GM06990 (cell line): Measurements from ENCODE around the gene TERT.

Experiments used
- DNase-seq: peaks from one replicate; pipeline ENCODE4 v3.0.0-alpha.2; 2011; ENCODE audit not compliant: insufficient read length; ENCODE audit errors: extremely low read depth
- H3K27me3 ChIP-seq: replicated peaks from 2 replicates; pipeline ENCODE4 v1.6.0; 2011; ENCODE audit warnings: low read length; ENCODE audit not compliant: control insufficient read depth, insufficient read depth
- H3K36me3 ChIP-seq: 2 replicates; pipeline ENCODE4 v1.5.1; 2011; ENCODE audit warnings: low read length; ENCODE audit not compliant: control insufficient read depth, insufficient read depth
- H3K4me3 ChIP-seq: replicated peaks from 2 replicates; pipeline ENCODE4 v1.5.1; 2011; ENCODE audit warnings: low read depth, mild to moderate bottlenecking, control low read depth, low read length
- CTCF ChIP-seq: IDR thresholded peaks from 2 replicates; pipeline ENCODE4 v1.5.1; 2011; ENCODE audit warnings: low read length, control low read depth, mild to moderate bottlenecking, inconsistent platforms; ENCODE audit not compliant: insufficient read depth, poor library complexity, severe bottlenecking

Gene TERT

GRCh38 chr5:1219098-1219767 lies 75.6 kb downstream of the TERT start:
- Histone ChIP-seq H3K27me3 (no peaks in the 10 kb centered on the region), H3K4me3 (no peak overlapping the region), H3K36me3 (no peaks in the 10 kb centered on the region)
- TF ChIP-seq CTCF: no peak
- no peak for DNase-seq

GRCh38 chr5:1218351-1219080 lies 76.4 kb downstream of the TERT start:
- H3K27me3 ChIP-seq: no peaks in the 10 kb centered on the region
- H3K4me3 ChIP-seq: no peak overlapping the region
- no peak for TF ChIP-seq CTCF
- no peaks in the 10 kb centered on the region for H3K36me3 ChIP-seq
- DNase-seq: no peak

GRCh38 chr5:1217596-1218206 lies 77.2 kb downstream of the TERT start:
- Histone ChIP-seq H3K4me3 (no peak overlapping the region), H3K36me3 (no peaks in the 10 kb centered on the region), H3K27me3 (no peaks in the 10 kb centered on the region)
- DNase-seq: no peak
- TF ChIP-seq CTCF: no peak

GRCh38 chr5:1216918-1217295 lies 78.0 kb downstream of the TERT start:
- no peak overlapping the region for H3K4me3 ChIP-seq
- no peak for DNase-seq
- TF ChIP-seq CTCF: no peak
- H3K27me3 ChIP-seq: no peaks in the 10 kb centered on the region
- no peaks in the 10 kb centered on the region for H3K36me3 ChIP-seq

- no peaks in the 10 kb centered on the region for H3K27me3 ChIP-seq
- DNase-seq: no peak
- H3K4me3 ChIP-seq: no peak overlapping the region
- H3K36me3 ChIP-seq: no peaks in the 10 kb centered on the region
- no peak for TF ChIP-seq CTCF
These were observed 78.5 kb downstream of the TERT start for GRCh38 chr5:1216211-1216917.
